Ovary (tissue), 10 donors: ENCODE results near the gene SPINK13. TPM values are rescaled to one million over a fixed set of nuclear protein-coding genes. Genes with fewer than 3 reads are reported as not detected.
A peak's percentile ranks its signal among the peaks of the same experiment; 100 is the strongest.

ENCODE experiments used
- DNase-seq, 5 donors: peaks; one replicate each; pipeline ENCODE4 v3.0.0-alpha.2; 2019 to 2020
- H3K27ac ChIP-seq, 2 donors: fragments of 200-600 bp; one replicate each; pipeline versions ENCODE4 v1.5.1 to v1.8.0; 2019 to 2022
- H3K27me3 ChIP-seq: fragments of 200-600 bp; one replicate; pipeline ENCODE4 v1.8.0; 2022
- H3K36me3 ChIP-seq: fragments of 200-600 bp; sonication (generic); one replicate; pipeline ENCODE4 v1.5.1; 2019
- H3K4me1 ChIP-seq: one replicate; pipeline ENCODE4 v1.8.1; 2013; ENCODE audit warnings: mild to moderate bottlenecking, moderate library complexity; ENCODE audit not compliant: insufficient read depth
- H3K4me3 ChIP-seq: fragments of 200-600 bp; sonication (generic); one replicate; pipeline ENCODE4 v1.5.1; 2017
- H3K9me3 ChIP-seq, 2 donors: fragments of 200-600 bp in 1 of 2; sonication (generic) in 1 of 2; one replicate each; pipeline versions ENCODE4 v1.5.1 to v1.8.1; 2013 to 2019; ENCODE audit warnings: mild to moderate bottlenecking in 1 of 2, moderate library complexity in 1 of 2
- CTCF ChIP-seq, 3 donors: fragments of 450-650 bp in 2 of 3; fragments of 200-600 bp in 1 of 3; IDR thresholded peaks; one replicate each; pipeline versions ENCODE4 v1.5.1 to v1.8.0; 2016 to 2022; ENCODE audit warnings: antibody characterized with exemption in 3 of 3, mild to moderate bottlenecking in 1 of 3
- EP300 ChIP-seq: sonication (generic); formaldehyde crosslinking; IDR thresholded peaks from one replicate; pipeline ENCODE4 v1.6.1; 2017; ENCODE audit warnings: antibody characterized with exemption
- POLR2A ChIP-seq: fragments of 450-650 bp; IDR thresholded peaks from one replicate; pipeline ENCODE4 v1.6.1; 2017; ENCODE audit warnings: antibody characterized with exemption, mild to moderate bottlenecking, moderate library complexity
- WGBS, 3 donors: extraction: QIAGEN DNeasy Blood & Tissue Kit in 1 of 3; methylation state at CpG; one replicate each; pipeline versions ENCODE4 v1.1.5 to v1.1.7; 2013 to 2017; 5-methylcytosine and 5-hydroxymethylcytosine counted together
- intact Hi-C, 4 donors: fragments of 100-400 bp; cut with DNase I; formaldehyde crosslinking; loops; one replicate each; pipeline versions ENCODE4 v1.11.0 to v1.15.1; 2022 to 2023
- long read RNA-seq, 3 donors: library from polyadenylated mRNA in 2 of 3; unstranded in 2 of 3; transcript quantifications; one replicate each; pipeline ENCODE4 v2.0.0 and lab custom pipeline, GENCODE V29; 2021 to 2026
- polyA plus RNA-seq, 2 donors: library from polyadenylated mRNA; stranded (reverse); fragments of 200-250 nt in 1 of 2; fragments of 350-450 nt in 1 of 2; fragmentation: Illumina TruSeq in 1 of 2; extraction: RNeasy Lipid Tissue Mini Kit (QIAGEN cat#74804) in 1 of 2; gene quantifications; one replicate each; pipeline ENCODE4 v1.2.3, GENCODE V29; 2013 to 2014
- total RNA-seq, 7 donors: library from RNA; depleted of rRNA in 2 of 7; stranded (reverse); fragments of >200 nt in 2 of 7; fragmentation: NEBNext Ultra II Directional in 3 of 7; extraction: Animal tissue kit (Norgen Biotek cat#: 25700) in 3 of 7; gene quantifications; one replicate each; pipeline versions ENCODE4 v1.1.0 to v1.2.4, GENCODE V29; 2016 to 2023
- donor health status: DM: no; HTN: no; CAD: no; lungs with moderate emphysema.
- donor health status: DM: no; HTN: no; CAD: no.
- donor health status: Bipolar disorder and iron deficiency.
- donor health status: DM: yes; HTN: yes; CAD: no.
- donor health status: DM: no; HTN: no; CAD: no.
- donor health status: DM: yes; HTN: yes; CAD: no.

SPINK13 gene
- total RNA-seq (1 to 10 TPM in 2 of 7 donors, under 1 TPM in 1, not detected in 4; 0.55 to 5.7 (median 2.2) TPM), polyA plus RNA-seq (under 1 TPM in 1 of 2 donors, not detected in 1; 0.21 TPM)
- long read RNA-seq, donor 1 = 0 reads
- long read RNA-seq, donor 2 = 0 reads
- long read RNA-seq, donor 3, partial matches to known transcripts = 0 of 2 reads
- long read RNA-seq, donor 3, other reads (novel, unspliced or antisense) = 2 of 2 reads

GRCh38 chr5:148268566-148268965 is at the start of gene SPINK13:
Gene SPINK13, plus strand, starts transcription at chr5:148268794. Its CDS starts 1,279 bp downstream, at chr5:148270073.
- no peak within 1 kb of the TSS for H3K4me3 ChIP-seq
- no peak within 1 kb of the TSS for H3K27ac ChIP-seq
- H3K4me1 ChIP-seq = no peaks in the 10 kb centered on the region
- H3K9me3 ChIP-seq = no peaks in the 10 kb centered on the region
- DNase-seq = peak in 2 of 5 donors; percentile 10 to 43
- no peak for TF ChIP-seq CTCF (IDR thresholded peaks at IDR 0.05)
- no peak for TF ChIP-seq POLR2A
- TF ChIP-seq EP300 = no peak
- intact Hi-C loops = no loop called here
- no peaks in the 10 kb centered on the region for H3K36me3 ChIP-seq
- WGBS, 3 donors = 50 to 61% (median 56%) methylated on average over 4 of the region's 4 CpGs
- no peaks in the 10 kb centered on the region for H3K27me3 ChIP-seq

- intact Hi-C loops = no loop called here
- Histone ChIP-seq H3K4me1 (no peaks in the 10 kb centered on the region), H3K27me3 (no peaks in the 10 kb centered on the region), H3K27ac (no peak overlapping the region), H3K4me3 (no peak overlapping the region), H3K9me3 (no peaks in the 10 kb centered on the region), H3K36me3 (no peaks in the 10 kb centered on the region)
- no peak for DNase-seq
- 73 to 83% (median 75%) methylated on average over 6 of the region's 6 CpGs for WGBS, 3 donors
- TF ChIP-seq CTCF (IDR thresholded peaks at IDR 0.05) = no peak
- TF ChIP-seq EP300 = no peak
- TF ChIP-seq POLR2A = no peak
Measured at GRCh38 chr5:148221508-148221907, 47.1 kb upstream of the SPINK13 start.

- intact Hi-C loops = no loop called here
- Histone ChIP-seq H3K36me3 (no peaks in the 10 kb centered on the region), H3K9me3 (no peaks in the 10 kb centered on the region), H3K27ac (no peak overlapping the region), H3K4me3 (no peak overlapping the region), H3K27me3 (no peaks in the 10 kb centered on the region), H3K4me1 (no peaks in the 10 kb centered on the region)
- 44 to 61% (median 51%) methylated on average over 2 of the region's 2 CpGs for WGBS, 3 donors
- DNase-seq = no peak
- no peak for TF ChIP-seq POLR2A
- TF ChIP-seq CTCF (IDR thresholded peaks at IDR 0.05) = no peak
- TF ChIP-seq EP300 = no peak
Measured at GRCh38 chr5:148224117-148224742, 44.4 kb upstream of the SPINK13 start.

GRCh38 chr5:148228392-148228984 is 40.1 kb upstream of the SPINK13 start:
- intact Hi-C loops = no loop called here
- H3K27ac ChIP-seq = no peak overlapping the region
- no peaks in the 10 kb centered on the region for H3K4me1 ChIP-seq
- no peak overlapping the region for H3K4me3 ChIP-seq
- 92 to 97% (median 94%) methylated on average over 3 of the region's 3 CpGs for WGBS, 3 donors
- H3K36me3 ChIP-seq = no peaks in the 10 kb centered on the region
- DNase-seq = no peak
- TF ChIP-seq CTCF (IDR thresholded peaks at IDR 0.05) = no peak
- no peaks in the 10 kb centered on the region for H3K9me3 ChIP-seq
- H3K27me3 ChIP-seq = no peaks in the 10 kb centered on the region
